ENCODE data around the gene GABRA1.

GRCh38 chr5:161804263-161804662 lies 43.7 kb upstream of the GABRA1 start:
- TF ChIP-seq CTCF (IDR thresholded peaks at IDR 0.05) (no peak), POLR2A (IDR thresholded peaks at IDR 0.05) (no peak)

All from esophagus squamous epithelium (tissue), 4 donors.